Choroid plexus epithelial cell (primary cell): ENCODE data around the gene MBP.
"Not testable (repeated sequence)": the region's sequence is repeated elsewhere in the genome, so short reads cannot be mapped to it uniquely, and the experiment has no call there.

Experiments used
- DNase-seq: peaks from one replicate; pipeline ENCODE4 v3.0.0-alpha.2; 2010; ENCODE audit warnings: low read depth
- H3K4me3 ChIP-seq: 2 replicates; pipeline ENCODE4 v1.5.1; 2011; ENCODE audit warnings: low read depth, mild to moderate bottlenecking, control low read depth, low read length, moderate library complexity
- CTCF ChIP-seq: conservative IDR thresholded peaks from 2 replicates; pipeline ENCODE4 v1.5.1; 2011; ENCODE audit warnings: low read depth, mild to moderate bottlenecking, control low read depth, inconsistent platforms, low read length, moderate library complexity

Gene MBP

GRCh38 chr18:77022556-77022955, 110.0 kb downstream of the MBP start:
- TF ChIP-seq CTCF, result no peak
- H3K4me3 ChIP-seq, result no peak overlapping the region
- no peak for DNase-seq

GRCh38 chr18:77022116-77022515, 110.5 kb downstream of the MBP start:
- no peak for TF ChIP-seq CTCF
- no peak overlapping the region for H3K4me3 ChIP-seq
- DNase-seq, result no peak

- not testable (repeated sequence) for H3K4me3 ChIP-seq, DNase-seq
Measured at GRCh38 chr18:77021478-77021877, 111.1 kb downstream of the MBP start.

- DNase-seq, result no peak
- H3K4me3 ChIP-seq, result no peak overlapping the region
- TF ChIP-seq CTCF, result no peak
Measured at GRCh38 chr18:77021075-77021474, 111.5 kb downstream of the MBP start.

- H3K4me3 ChIP-seq, result no peak overlapping the region
- no peak for DNase-seq
- no peak for TF ChIP-seq CTCF
Measured at GRCh38 chr18:77020561-77020960, 112.0 kb downstream of the MBP start.

- TF ChIP-seq CTCF, result no peak
- DNase-seq, result no peak
- no peak overlapping the region for H3K4me3 ChIP-seq
Measured at GRCh38 chr18:77019641-77020040, 112.9 kb downstream of the MBP start.

GRCh38 chr18:77018650-77019049, 113.9 kb downstream of the MBP start:
- DNase-seq, H3K4me3 ChIP-seq: not testable (repeated sequence)

GRCh38 chr18:77017355-77017754, 115.2 kb downstream of the MBP start:
- no peak overlapping the region for H3K4me3 ChIP-seq
- no peak for DNase-seq
- no peak for TF ChIP-seq CTCF
